Activated CD8-positive, alpha-beta memory T cell treated with anti-CD3 and anti-CD28 coated beads, Interleukin-2, amount 50 U/mL, for 24 hours (primary cell): ENCODE measurements around the gene SNRPA.
"Not testable (repeated sequence)": the region's sequence is repeated elsewhere in the genome, so short reads cannot be mapped to it uniquely, and the experiment has no call there.

Experiments
- DNase-seq: peaks from one replicate; pipeline ENCODE4 v3.0.0-alpha.2; 2020; ENCODE audit errors: extremely low read depth

SNRPA gene

GRCh38 chr19:40721140-40721486 lies 29.9 kb upstream of the SNRPA start:
- no peak for DNase-seq

DNA sequence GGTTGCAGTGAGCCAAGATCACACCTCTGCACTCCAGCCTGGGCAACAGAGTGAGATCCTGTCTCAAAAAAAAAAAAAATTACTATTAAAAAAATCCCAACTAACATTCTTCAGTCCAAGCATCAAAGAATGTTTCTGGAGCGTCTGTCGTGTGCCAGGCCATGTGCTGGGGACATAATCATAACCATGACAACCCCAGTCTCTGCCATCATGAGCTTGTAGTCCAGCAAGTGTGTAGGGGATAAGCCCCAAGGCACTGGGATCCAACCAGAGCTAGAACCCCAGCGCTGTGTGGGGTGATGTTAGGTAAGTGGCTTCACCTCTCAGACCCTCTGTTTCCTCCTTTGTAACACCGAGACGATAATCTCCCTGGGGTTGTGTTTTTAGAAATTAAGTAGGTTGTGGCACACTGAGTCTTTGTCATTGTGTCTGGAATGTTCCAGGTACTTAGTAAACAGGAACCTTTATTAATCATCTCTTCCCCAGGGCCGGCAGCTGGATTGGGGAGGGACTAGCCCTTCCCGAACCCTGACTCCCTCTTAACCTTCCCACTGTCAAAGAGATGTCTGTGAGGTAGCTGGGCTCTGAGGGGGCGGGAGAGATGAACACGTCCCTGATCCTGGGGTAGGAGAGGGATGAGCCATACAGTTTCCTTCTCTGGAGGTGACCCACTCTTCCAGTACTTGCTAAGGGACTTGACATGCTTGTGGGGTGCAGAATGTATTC lies 28.9 kb upstream of the SNRPA start:
- no peak for DNase-seq

DNA sequence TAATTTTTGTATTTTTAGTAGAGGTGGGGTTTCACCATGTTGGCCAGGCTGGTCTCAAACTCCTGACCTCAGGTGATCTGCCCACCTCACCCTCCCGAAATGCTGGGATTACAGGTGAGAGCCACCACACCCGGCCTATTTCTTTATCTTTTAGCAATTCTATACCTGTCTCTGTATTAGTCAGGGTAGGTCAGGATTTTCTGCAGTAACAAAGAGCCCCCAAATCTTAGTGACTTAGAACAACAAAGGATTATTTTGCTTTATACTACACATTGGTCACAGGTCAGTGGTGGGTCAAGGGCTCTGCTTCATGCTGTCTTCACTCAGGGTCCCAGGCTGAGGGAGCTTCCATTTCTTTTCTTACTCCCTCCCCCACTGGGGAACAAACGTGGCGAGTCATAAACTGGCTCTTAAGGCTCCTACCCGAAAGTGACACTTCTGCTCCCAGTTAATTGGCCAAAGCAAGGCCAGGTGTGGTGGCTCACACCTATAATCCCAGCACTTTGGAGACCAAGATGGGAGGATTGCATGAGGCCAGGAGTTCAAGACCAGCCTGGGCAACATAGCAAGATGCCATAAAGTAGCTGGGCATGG lies 27.2 kb upstream of the SNRPA start:
- no peak for DNase-seq

GRCh38 chr19:40724315-40724714 lies 26.7 kb upstream of the SNRPA start:
- no peak for DNase-seq

DNA sequence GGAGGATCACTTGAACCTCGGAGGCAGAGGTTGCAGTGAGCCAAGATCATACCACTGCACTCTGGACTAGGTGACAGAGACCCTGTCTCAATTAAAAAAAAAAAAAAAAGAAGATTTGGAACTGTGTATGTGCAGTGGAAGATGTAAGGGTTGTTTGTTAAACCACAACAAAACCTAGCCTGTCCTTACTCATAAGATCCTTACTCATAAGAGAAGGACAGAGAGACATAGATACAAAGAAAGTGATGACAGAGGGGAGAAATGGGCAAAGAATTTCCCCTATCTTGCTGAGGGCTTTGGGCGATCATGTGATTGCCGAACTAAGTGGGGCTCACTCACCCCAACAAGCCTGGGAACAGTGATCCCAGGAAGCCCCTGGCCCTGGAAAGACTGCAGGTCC lies 26.1 kb upstream of the SNRPA start:
- DNase-seq: no peak

DNA sequence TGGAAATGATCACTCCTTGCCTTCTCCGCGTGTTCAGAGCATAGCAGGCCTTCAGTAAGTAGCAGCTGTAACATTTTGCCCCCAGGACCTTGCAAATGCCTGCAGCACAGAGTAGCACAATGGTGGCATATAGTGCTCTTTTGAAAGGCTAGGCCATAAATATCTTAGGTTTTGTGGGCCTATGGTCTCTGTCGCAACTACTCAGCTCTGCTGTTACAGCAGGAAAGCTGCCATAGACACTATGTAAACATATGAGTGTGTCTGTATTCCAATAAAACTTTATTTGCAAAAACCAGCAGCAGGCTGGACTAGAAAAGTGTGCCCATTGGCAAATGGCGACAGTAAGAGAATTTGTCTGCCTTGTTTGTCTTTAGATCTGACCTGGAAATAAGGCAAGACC lies 24.7 kb upstream of the SNRPA start:
- no peak for DNase-seq

- DNase-seq: not testable (repeated sequence)
Observed at GRCh38 chr19:40730065-40730464, 20.9 kb upstream of the SNRPA start.

GRCh38 chr19:40732304-40732703 lies 18.7 kb upstream of the SNRPA start:
- DNase-seq: not testable (repeated sequence)

DNA sequence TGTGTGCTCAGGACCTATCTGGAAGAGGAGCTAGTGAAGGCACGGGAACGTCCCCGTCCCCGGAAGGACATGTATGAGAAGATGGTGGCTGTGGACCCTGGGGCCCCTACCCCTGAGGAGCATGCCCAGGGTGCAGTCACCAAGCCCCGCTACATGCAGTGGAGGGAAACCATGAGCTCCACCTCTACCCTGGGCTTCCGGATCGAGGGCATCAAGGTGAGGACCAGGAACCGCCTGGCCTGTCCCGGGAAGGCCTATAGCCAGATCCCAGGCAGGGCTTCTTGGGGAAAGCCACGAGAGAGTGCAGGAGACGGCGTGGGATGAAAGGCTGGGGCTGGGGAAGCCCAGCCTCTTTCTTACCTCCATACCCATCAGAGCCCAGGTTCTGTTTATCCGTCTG lies 17.9 kb upstream of the SNRPA start:
- no peak for DNase-seq

- DNase-seq: no peak
Observed at GRCh38 chr19:40735013-40735771, 15.8 kb upstream of the SNRPA start.

GRCh38 chr19:40736661-40737060 lies 14.3 kb upstream of the SNRPA start:
- DNase-seq: no peak

GRCh38 chr19:40737102-40737644 lies 13.8 kb upstream of the SNRPA start:
- DNase-seq: no peak

DNA sequence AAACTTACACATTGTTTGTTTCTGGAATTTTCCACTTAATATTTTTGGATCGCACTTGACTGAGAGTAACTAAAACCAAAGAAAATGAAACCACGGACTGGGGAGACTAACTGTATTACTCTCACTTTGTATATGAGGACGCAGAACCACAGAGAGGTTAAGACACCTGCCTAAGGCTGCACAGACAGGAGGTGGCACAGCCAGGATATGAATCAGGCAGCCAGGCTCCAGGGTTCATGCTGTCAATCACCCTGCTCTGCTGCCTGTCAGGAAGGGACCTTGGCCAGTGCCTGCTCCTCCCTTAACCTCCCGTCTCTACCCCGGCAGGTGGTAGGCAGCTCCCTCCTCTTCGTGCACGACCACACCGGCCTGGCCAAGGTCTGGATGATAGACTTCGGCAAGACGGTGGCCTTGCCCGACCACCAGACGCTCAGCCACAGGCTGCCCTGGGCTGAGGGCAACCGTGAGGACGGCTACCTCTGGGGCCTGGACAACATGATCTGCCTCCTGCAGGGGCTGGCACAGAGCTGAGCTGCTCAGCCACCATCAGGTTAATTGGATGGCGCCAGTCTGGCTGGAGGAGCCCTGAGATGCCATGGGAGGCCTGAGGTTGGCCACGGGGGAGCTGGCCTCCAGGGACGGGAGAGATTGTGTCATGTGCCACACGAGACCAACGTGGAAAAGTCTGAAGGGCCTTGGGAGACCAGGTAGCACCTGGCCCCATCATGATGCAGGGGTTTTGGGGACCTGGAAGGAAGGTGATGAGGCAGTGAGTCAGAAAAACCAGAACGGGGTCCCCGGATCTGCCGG lies 11.8 kb upstream of the SNRPA start:
- no peak for DNase-seq

- no peak for DNase-seq
Observed at GRCh38 chr19:40739871-40740703, 10.9 kb upstream of the SNRPA start.

DNA sequence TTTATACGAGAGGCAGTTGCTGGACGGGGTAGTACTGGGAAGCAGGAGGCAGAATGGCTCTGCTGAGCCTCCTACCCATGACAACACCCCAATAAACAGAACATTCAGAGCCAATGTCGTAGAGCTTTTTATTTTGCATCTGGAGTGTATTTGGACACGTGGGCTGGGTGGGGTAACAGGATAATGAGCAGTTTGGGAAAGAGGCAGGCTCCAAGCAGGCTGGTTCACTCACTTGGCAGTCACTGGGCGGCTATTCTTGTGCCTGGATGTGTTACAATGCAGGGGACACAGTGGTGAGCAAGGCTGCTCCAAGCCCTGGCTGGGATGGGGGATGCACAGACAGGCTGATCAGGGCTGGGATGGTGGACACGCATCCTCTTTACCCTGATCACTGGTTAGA lies 10.3 kb upstream of the SNRPA start:
- no peak for DNase-seq

- DNase-seq: no peak
Observed at GRCh38 chr19:40741527-40742390, 9.2 kb upstream of the SNRPA start.

GRCh38 chr19:40742477-40742876 lies 8.5 kb upstream of the SNRPA start:
- DNase-seq: no peak

- no peak for DNase-seq
Observed at GRCh38 chr19:40742886-40743285, 8.1 kb upstream of the SNRPA start.

DNA sequence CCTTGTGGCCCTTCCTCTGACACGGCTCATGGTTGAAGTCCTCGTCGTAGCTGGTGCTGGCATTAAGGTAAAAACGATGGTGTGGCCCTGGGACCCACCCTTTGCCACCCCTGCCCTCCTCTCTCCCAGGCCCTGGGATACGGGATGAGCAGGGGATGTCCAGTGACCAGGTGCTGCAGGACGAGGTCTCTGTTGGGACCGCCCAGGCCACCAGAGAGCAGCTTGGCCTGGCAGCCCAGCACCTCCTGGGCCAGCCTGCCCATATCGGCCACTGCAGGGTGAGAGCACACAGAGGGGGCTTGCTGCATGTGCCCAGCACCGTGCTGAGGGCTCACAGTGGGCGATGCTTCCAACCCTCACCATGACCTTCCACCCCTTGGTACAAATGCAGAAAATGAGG lies 7.1 kb upstream of the SNRPA start:
- no peak for DNase-seq
